Brain microvascular endothelial cell (primary cell): ENCODE results near the gene FRS3.

Experiments
- DNase-seq: peaks from one replicate; pipeline ENCODE4 v3.0.0-alpha.2; 2020
- H3K27ac ChIP-seq: fragments of 250-450 bp; sonication (Bioruptor Pico); 2 replicates; pipeline ENCODE4 v1.5.1; 2020; ENCODE audit warnings: mild to moderate bottlenecking, moderate library complexity
- H3K27me3 ChIP-seq: fragments of 250-450 bp; sonication (Bioruptor Pico); replicated peaks from 2 replicates; pipeline ENCODE4 v1.5.1; 2020; ENCODE audit warnings: mild to moderate bottlenecking
- H3K36me3 ChIP-seq: fragments of 250-450 bp; sonication (Bioruptor Pico); replicated peaks from 2 replicates; pipeline ENCODE4 v1.5.1; 2020; ENCODE audit warnings: mild to moderate bottlenecking
- H3K4me3 ChIP-seq: 2 replicates; pipeline ENCODE4 v1.5.1; 2011; ENCODE audit warnings: low read depth, mild to moderate bottlenecking, control low read depth, low read length, moderate library complexity
- CTCF ChIP-seq: IDR thresholded peaks from 2 replicates; pipeline ENCODE4 v1.5.1; 2011; ENCODE audit warnings: low read depth, mild to moderate bottlenecking, moderate library complexity, low read length, control low read depth, inconsistent platforms; ENCODE audit errors: missing control alignments
- in situ Hi-C: cut with HindIII; loops from 2 replicates; pipeline ENCODE4 v1.10.0; 2017; ENCODE audit warnings: low sequenced_read_pairs, low pct_ligation_motif_present

The FRS3 gene

GRCh38 chr6:41781366-41781730 is 1.6 kb upstream of the FRS3 start:
- H3K4me3 ChIP-seq, result no peak overlapping the region
- DNase-seq, result no peak
- TF ChIP-seq CTCF, result no peak
- in situ Hi-C loops, result loop anchor here (25.0 kb wide), 1 partner anchor 256 kb away; no protein-coding TSS in a partner anchor
- H3K36me3 ChIP-seq, result no peaks in the 10 kb centered on the region
- H3K27ac ChIP-seq, result no peak overlapping the region
- H3K27me3 ChIP-seq, result no peaks in the 10 kb centered on the region

GRCh38 chr6:41780551-41781365 is 1.1 kb upstream of the FRS3 start, which contains the start of gene PRICKLE4:
TSS of gene PRICKLE4 (plus strand) at chr6:41780782. CDS start at chr6:41783474, 2,692 bp downstream.
- peak within 1 kb of the TSS; percentile 69 for H3K4me3 ChIP-seq
- DNase-seq, result no peak
- in situ Hi-C loops, result loop anchor here (25.0 kb wide), 1 partner anchor 257 kb away; no protein-coding TSS in a partner anchor
- H3K27ac ChIP-seq, result no peak within 1 kb of the TSS
- no peaks in the 10 kb centered on the region for H3K36me3 ChIP-seq
- no peaks in the 10 kb centered on the region for H3K27me3 ChIP-seq
- no peak for TF ChIP-seq CTCF

- H3K4me3 ChIP-seq, result peak overlapping the region; percentile 69
- TF ChIP-seq CTCF, result no peak
These were observed 364 bp downstream of the FRS3 start for GRCh38 chr6:41779336-41779735.

GRCh38 chr6:41778895-41779294 is 805 bp downstream of the FRS3 start:
- no peak for TF ChIP-seq CTCF
- H3K36me3 ChIP-seq, result peaks cover 5% of the 10 kb centered on the region
- in situ Hi-C loops, result loop anchor here (25.0 kb wide), 1 partner anchor 258 kb away; no protein-coding TSS in a partner anchor
- DNase-seq, result no peak
- H3K4me3 ChIP-seq, result peak overlapping the region; percentile 69
- H3K27ac ChIP-seq, result no peak overlapping the region
- H3K27me3 ChIP-seq, result no peaks in the 10 kb centered on the region

More at GRCh38 chr6:41779336-41779735, 364 bp downstream of the FRS3 start:
- no peak overlapping the region for H3K27ac ChIP-seq
- in situ Hi-C loops, result loop anchor here (25.0 kb wide), 1 partner anchor 258 kb away; no protein-coding TSS in a partner anchor
- H3K36me3 ChIP-seq, result peaks cover 5% of the 10 kb centered on the region
- DNase-seq, result no peak
- H3K27me3 ChIP-seq, result no peaks in the 10 kb centered on the region

- TF ChIP-seq CTCF, result no peak
- in situ Hi-C loops, result loop anchor here (25.0 kb wide), 1 partner anchor 260 kb away; no protein-coding TSS in a partner anchor
- H3K36me3 ChIP-seq, result peaks cover 6% of the 10 kb centered on the region
- H3K4me3 ChIP-seq, result no peak overlapping the region
- no peaks in the 10 kb centered on the region for H3K27me3 ChIP-seq
- no peak overlapping the region for H3K27ac ChIP-seq
- DNase-seq, result no peak
These were observed 2.0 kb downstream of the FRS3 start for GRCh38 chr6:41777551-41778285.
